IMR-90 (cell line): Measurements from ENCODE around the gene RIPOR2. TPM values are rescaled to one million over a fixed set of nuclear protein-coding genes. Genes with fewer than 3 reads are reported as not detected.

Experiments
- ATAC-seq: fragments of 200-7000 bp; cut with Tn5 transposase; 2 replicates; pipeline ENCODE4 v1.9.1; 2020; ENCODE audit warnings: low read depth, mild to moderate bottlenecking, moderate library complexity
- BruUV-seq: library from RNA; stranded (reverse); fragments of 400-500 nt; replicated peaks from 2 replicates; lab custom pipeline; 2021; lab: Mats Ljungman, UMichigan
- CTCF ChIA-PET: fragments of 300-600 bp; formaldehyde crosslinking; extraction: SDS; loops from one replicate; lab custom pipeline; 2021; ENCODE audit warnings: antibody characterized with exemption; lab: Yijun Ruan, JAX
- POLR2A ChIA-PET: fragments of 300-600 bp; sonication (Branson Sonifier 250); formaldehyde crosslinking; loops from one replicate; lab custom pipeline; 2022; ENCODE audit warnings: antibody characterized with exemption; ENCODE audit not compliant: unreplicated experiment; lab: Charles Lee
- DNase-seq: peaks from one replicate; pipeline ENCODE4 v3.0.0; 2013
- H2AFZ ChIP-seq: replicated peaks from 2 replicates; pipeline ENCODE3; 2013; ENCODE audit warnings: low read length, mild to moderate bottlenecking; ENCODE audit not compliant: poor library complexity
- H2AK5ac ChIP-seq: 2 replicates; pipeline ENCODE4 v1.6.1; 2013; ENCODE audit warnings: low read depth, low read length, inconsistent platforms
- H2AK9ac ChIP-seq: replicated peaks from 2 replicates; pipeline ENCODE3; 2013; ENCODE audit warnings: mild to moderate bottlenecking, low read depth, low read length, moderate library complexity; ENCODE audit not compliant: poor library complexity
- H2BK120ac ChIP-seq: 2 replicates; pipeline ENCODE4 v1.6.1; 2013; ENCODE audit warnings: low read depth, low read length, inconsistent platforms
- H2BK15ac ChIP-seq: 3 replicates; pipeline ENCODE4 v1.6.1; 2013; ENCODE audit warnings: low read depth, low read length, inconsistent platforms
- H2BK20ac ChIP-seq: 2 replicates; pipeline ENCODE4 v1.6.1; 2013; ENCODE audit warnings: low read depth, mild to moderate bottlenecking, inconsistent platforms, low read length, moderate library complexity
- H2BK5ac ChIP-seq: 2 replicates; pipeline ENCODE4 v1.6.1; 2013; ENCODE audit warnings: mild to moderate bottlenecking, low read depth, low read length, inconsistent platforms; ENCODE audit not compliant: poor library complexity, severe bottlenecking
- H3K14ac ChIP-seq: replicated peaks from 2 replicates; pipeline ENCODE4 v1.6.1; 2013; ENCODE audit warnings: low read depth, low read length, inconsistent platforms
- H3K18ac ChIP-seq: 2 replicates; pipeline ENCODE4 v1.6.1; 2013; ENCODE audit warnings: low read depth, low read length, control low read depth
- H3K23ac ChIP-seq: 2 replicates; pipeline ENCODE4 v1.6.1; 2013; ENCODE audit warnings: low read depth, low read length, inconsistent platforms
- H3K27ac ChIP-seq: 2 replicates; pipeline ENCODE4 v1.5.1; 2013; ENCODE audit warnings: mild to moderate bottlenecking, control low read depth, low read length; ENCODE audit not compliant: insufficient read depth
- H3K27me3 ChIP-seq: 2 replicates; pipeline ENCODE4 v1.6.1; 2013; ENCODE audit warnings: low read length; ENCODE audit not compliant: control insufficient read depth, insufficient read depth
- H3K36me3 ChIP-seq: 2 replicates; pipeline ENCODE4 v1.6.1; 2013; ENCODE audit warnings: low read length, mixed read lengths; ENCODE audit not compliant: control insufficient read depth, insufficient read depth
- H3K4ac ChIP-seq: 2 replicates; pipeline ENCODE4 v1.6.1; 2013; ENCODE audit warnings: low read depth, low read length, inconsistent platforms
- H3K4me1 ChIP-seq: 2 replicates; pipeline ENCODE4 v1.6.1; 2013; ENCODE audit warnings: low read length, mixed read lengths; ENCODE audit not compliant: control insufficient read depth, insufficient read depth
- H3K4me2 ChIP-seq: 2 replicates; pipeline ENCODE4 v1.6.1; 2013; ENCODE audit warnings: low read depth, mild to moderate bottlenecking, control low read depth, low read length, moderate library complexity
- H3K4me3 ChIP-seq: 2 replicates; pipeline ENCODE4 v1.5.1; 2013; ENCODE audit warnings: low read depth, mild to moderate bottlenecking, control low read depth, low read length, moderate library complexity; ENCODE audit not compliant: insufficient read depth
- H3K56ac ChIP-seq: 2 replicates; pipeline ENCODE4 v1.6.1; 2013; ENCODE audit warnings: low read length, inconsistent platforms; ENCODE audit not compliant: insufficient read depth; ENCODE audit errors: extremely low read depth
- H3K79me1 ChIP-seq, 2 experiments: 2 replicates each; pipeline ENCODE4 v1.6.1; 2013; ENCODE audit warnings: low read length in 2 of 2, inconsistent platforms in 1 of 2, low read depth in 1 of 2
- H3K9ac ChIP-seq: 2 replicates; pipeline ENCODE4 v1.6.1; 2013; ENCODE audit warnings: low read depth, low read length, control low read depth
- H3K9me1 ChIP-seq: 2 replicates; pipeline ENCODE4 v1.6.1; 2013; ENCODE audit warnings: low read length, inconsistent platforms; ENCODE audit not compliant: insufficient read depth
- H3K9me3 ChIP-seq: 2 replicates; pipeline ENCODE4 v1.6.1; 2013; ENCODE audit warnings: low read length; ENCODE audit not compliant: control insufficient read depth, insufficient read depth
- H4K20me1 ChIP-seq: 2 replicates; pipeline ENCODE4 v1.6.1; 2013; ENCODE audit warnings: low read length, inconsistent platforms; ENCODE audit not compliant: insufficient read depth
- H4K5ac ChIP-seq: 2 replicates; pipeline ENCODE4 v1.6.1; 2013; ENCODE audit warnings: mild to moderate bottlenecking, low read depth, low read length, control low read depth
- H4K8ac ChIP-seq, 2 experiments: 2 replicates each; pipeline ENCODE4 v1.6.1; 2013; ENCODE audit warnings: low read depth in 2 of 2, low read length in 2 of 2, control low read depth in 1 of 2, inconsistent platforms in 1 of 2
- H4K91ac ChIP-seq: 2 replicates; pipeline ENCODE4 v1.6.1; 2013; ENCODE audit warnings: low read depth, low read length, inconsistent platforms; ENCODE audit not compliant: insufficient read depth
- BHLHE40 ChIP-seq: fragments of 150-350 bp; IDR thresholded peaks from 2 replicates; pipeline ENCODE4 v1.6.1; 2016; ENCODE audit warnings: mild to moderate bottlenecking, low read depth, low read length
- CEBPB ChIP-seq: IDR thresholded peaks from 2 replicates; pipeline ENCODE4 v1.6.1; 2012; ENCODE audit warnings: low read depth, low read length, improper control_type of control experiment
- CHD1 ChIP-seq: IDR thresholded peaks from 2 replicates; pipeline ENCODE4 v1.6.1; 2012; ENCODE audit warnings: low read depth, low read length, improper control_type of control experiment
- FOS ChIP-seq: fragments of 150-350 bp; IDR thresholded peaks from 2 replicates; pipeline ENCODE4 v1.6.1; 2016; ENCODE audit warnings: low read depth, low read length
- MAZ ChIP-seq: IDR thresholded peaks from 2 replicates; pipeline ENCODE4 v1.6.1; 2012; ENCODE audit warnings: low read depth, mild to moderate bottlenecking, low read length, improper control_type of control experiment, moderate library complexity, borderline replicate concordance
- WGBS, 2 experiments: methylation state at CpG; one replicate each; pipeline versions ENCODE4 v1.1.5 to v1.1.7; 2013; ENCODE audit warnings: missing lambda C conversion rate in 2 of 2; ENCODE audit not compliant: insufficient read length in 1 of 2; ENCODE audit errors: extremely low coverage in 2 of 2; 5-methylcytosine and 5-hydroxymethylcytosine counted together
- dilution Hi-C: fragments of 300-500 bp; cut with HindIII; formaldehyde crosslinking; loops from one replicate; pipeline ENCODE4 v1.14.3; 2018; ENCODE audit warnings: low sequenced_read_pairs; ENCODE audit not compliant: unreplicated experiment
- in situ Hi-C: fragments of 300-500 bp; cut with MboI; formaldehyde crosslinking; loops from 3 replicates; pipeline ENCODE4 v1.14.3; 2019; ENCODE audit warnings: low sequenced_read_pairs, inconsistent platforms, mixed read lengths
- intact Hi-C: fragments of 100-400 bp; cut with micrococcal nuclease; formaldehyde crosslinking; loops from 2 replicates; pipeline ENCODE4 v1.10.0; 2022
- polyA plus RNA-seq, 3 experiments: library from polyadenylated mRNA; depleted of rRNA; stranded (reverse); fragments of >200 nt; gene quantifications; 2 replicates each; pipeline ENCODE4 v1.2.3, GENCODE V29; 2012; ENCODE audit warnings: low replicate concordance in 1 of 3
- total RNA-seq: library from RNA; depleted of rRNA; stranded (reverse); fragments of >200 nt; gene quantifications from 2 replicates; pipeline ENCODE4 v1.2.3, GENCODE V29; 2012

Gene RIPOR2
- total and polyA plus RNA-seq, 2 of the 4 experiments (the other 2 are of a cell fraction) = 1.1 to 1.2 TPM

DNA sequence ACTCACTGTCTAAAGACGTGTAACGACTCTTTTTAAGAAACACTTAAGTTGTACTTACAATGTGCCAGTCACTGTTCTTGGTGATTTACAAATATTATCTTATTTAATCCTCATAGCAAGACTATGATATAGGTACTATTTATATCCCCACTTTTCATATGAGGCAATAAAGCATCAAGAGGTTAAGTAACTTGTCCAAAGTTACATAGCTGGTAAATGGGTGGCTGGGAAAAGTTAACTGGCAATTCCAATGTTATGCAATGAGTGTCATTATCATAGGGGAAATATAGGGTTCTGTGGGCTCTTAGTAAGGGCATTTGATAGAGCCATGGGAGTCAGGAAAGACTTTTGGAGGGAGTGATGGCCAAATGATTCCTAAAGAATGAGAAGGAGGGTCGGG, 21.4 kb upstream of the RIPOR2 start:
- H4K91ac ChIP-seq = no peak overlapping the region
- H2AFZ ChIP-seq = no peak overlapping the region
- H3K9me1 ChIP-seq = no peaks in the 10 kb centered on the region
- no peak overlapping the region for H3K4ac ChIP-seq
- no peak overlapping the region for H4K5ac ChIP-seq
- POLR2A ChIA-PET = no interaction called here
- ATAC-seq (no peak), DNase-seq (peak; percentile 6)
- no peak for TF ChIP-seq CHD1
- no peak for TF ChIP-seq MAZ
- no peak for TF ChIP-seq BHLHE40
- TF ChIP-seq CEBPB = 0 out of 2 replicates have a peak, but pooled peaks have one; percentile 9
- no peak for TF ChIP-seq FOS
- H3K36me3 ChIP-seq = no peaks in the 10 kb centered on the region
- no peak overlapping the region for H2AK9ac ChIP-seq
- H3K23ac ChIP-seq = no peak overlapping the region
- intact Hi-C loops (no loop called here), dilution Hi-C loops (no loop called here), in situ Hi-C loops (no loop called here)
- BruUV-seq = no TSS peak
- H3K4me3 ChIP-seq = no peak overlapping the region
- H2BK15ac ChIP-seq = no peak overlapping the region
- H3K18ac ChIP-seq = no peak overlapping the region
- H2BK120ac ChIP-seq = no peak overlapping the region
- 0 out of 2 replicates have a peak, but pooled peaks cover 3% of the 10 kb centered on the region for H3K9me3 ChIP-seq
- H3K4me2 ChIP-seq = no peak overlapping the region
- no peak overlapping the region for H4K8ac ChIP-seq
- CTCF ChIA-PET = interaction anchor here (1.2 kb wide), 1 partner anchor 24 kb away, joined by 3 read pairs; no protein-coding TSS in a partner anchor
- no peak overlapping the region for H2AK5ac ChIP-seq
- H4K20me1 ChIP-seq = no peaks in the 10 kb centered on the region
- H3K27ac ChIP-seq = no peak overlapping the region
- H2BK5ac ChIP-seq = no peak overlapping the region
- no CpG with 5 or more reads among the region's 3 CpGs for WGBS, 2 experiments
- no peaks in the 10 kb centered on the region for H3K79me1 ChIP-seq
- no peaks in the 10 kb centered on the region for H3K4me1 ChIP-seq
- no peak overlapping the region for H3K56ac ChIP-seq
- no peak overlapping the region for H2BK20ac ChIP-seq
- no peak overlapping the region for H3K9ac ChIP-seq
- no peaks in the 10 kb centered on the region for H3K27me3 ChIP-seq
- no peak overlapping the region for H3K14ac ChIP-seq
